HepG2 (cell line): ENCODE measurements around the gene ALPL. TPM values are rescaled to one million over a fixed set of nuclear protein-coding genes. Genes with fewer than 3 reads are reported as not detected.

Source experiments
- ATAC-seq: fragments of 200-7000 bp; cut with Tn5 transposase; 3 replicates; pipeline ENCODE4 v1.9.1; 2020; ENCODE audit warnings: mild to moderate bottlenecking, moderate library complexity
- BruUV-seq: library from RNA; stranded (reverse); fragments of 400-500 nt; replicated peaks from 2 replicates; lab custom pipeline; 2021; lab: Mats Ljungman, UMichigan
- CTCF ChIA-PET: fragments of 300-600 bp; formaldehyde crosslinking; extraction: SDS; loops from one replicate; lab custom pipeline; 2021; ENCODE audit warnings: low total read pairs, inconsistent platforms, low intra/inter-chr PET ratio; lab: Yijun Ruan, JAX
- POLR2A ChIA-PET: fragments of 350-600 bp; sonication (Branson Sonifier 250); formaldehyde crosslinking; loops from one replicate; lab custom pipeline; 2020; ENCODE audit warnings: antibody characterized with exemption, inconsistent platforms; lab: Yijun Ruan, JAX
- DNase-seq: peaks from one replicate; pipeline ENCODE4 v3.0.0-alpha.2; 2015; ENCODE audit warnings: low spot score
- FAIRE-seq: peaks from 3 replicates; lab custom pipeline; 2011; peaks lifted over from hg19 to GRCh38; lab: Jason Lieb, UNC
- H2AFZ ChIP-seq: one replicate; pipeline ENCODE4 v1.6.1; 2011; ENCODE audit warnings: low read length, inconsistent platforms
- H3K27ac ChIP-seq: fragments of 300-600 bp; 3 replicates; pipeline ENCODE4 v1.8.0; 2011; ENCODE audit warnings: mixed run types, mild to moderate bottlenecking, mixed read lengths, low read length, inconsistent platforms; ENCODE audit not compliant: insufficient read depth; ENCODE audit errors: extremely low read length
- H3K27me3 ChIP-seq, 2 experiments: fragments of 200-600 bp in 1 of 2; 2 replicates in 1 of 2; 3 replicates in 1 of 2; pipeline versions ENCODE4 v1.6.0 to v1.8.0; 2011; ENCODE audit warnings: low read length in 2 of 2, mild to moderate bottlenecking in 2 of 2, moderate library complexity in 2 of 2, inconsistent platforms in 1 of 2; ENCODE audit not compliant: insufficient read depth in 2 of 2, control insufficient read depth in 1 of 2
- H3K36me3 ChIP-seq, 2 experiments: fragments of 200-600 bp in 1 of 2; replicated peaks in 1 of 2; 2 replicates in 1 of 2; 3 replicates in 1 of 2; pipeline versions ENCODE4 v1.5.1 to v1.8.0; 2011; ENCODE audit warnings: low read length in 2 of 2, inconsistent platforms in 1 of 2; ENCODE audit not compliant: insufficient read depth in 2 of 2, control insufficient read depth in 1 of 2
- H3K4me1 ChIP-seq: 2 replicates; pipeline ENCODE4 v1.5.1; 2012; ENCODE audit warnings: low read length, inconsistent platforms; ENCODE audit not compliant: insufficient read depth
- H3K4me2 ChIP-seq: 2 replicates; pipeline ENCODE4 v1.6.0; 2011; ENCODE audit warnings: low read depth, low read length, inconsistent platforms
- H3K4me3 ChIP-seq, 3 experiments: fragments of 200-600 bp in 1 of 3; sonication (generic), shearing (Covaris generic) in 1 of 3; replicated peaks in 1 of 3; 2 replicates each; pipeline ENCODE4 v1.5.1; 2011 to 2016; ENCODE audit warnings: low read length in 3 of 3, inconsistent platforms in 2 of 3, low read depth in 2 of 3, mild to moderate bottlenecking in 2 of 3, control low read depth in 1 of 3, mixed read lengths in 1 of 3; ENCODE audit not compliant: insufficient read depth in 1 of 3
- H3K79me2 ChIP-seq: one replicate; pipeline ENCODE4 v1.6.1; 2011; ENCODE audit warnings: low read length, inconsistent platforms; ENCODE audit not compliant: insufficient read depth
- H3K9ac ChIP-seq: 2 replicates; pipeline ENCODE4 v1.6.0; 2011; ENCODE audit warnings: mild to moderate bottlenecking, low read depth, low read length, inconsistent platforms; ENCODE audit not compliant: insufficient read depth
- H3K9me3 ChIP-seq: 2 replicates; pipeline ENCODE4 v1.5.1; 2012; ENCODE audit warnings: mild to moderate bottlenecking, low read length
- H4K20me1 ChIP-seq: 2 replicates; pipeline ENCODE4 v1.6.0; 2011; ENCODE audit warnings: inconsistent platforms, mild to moderate bottlenecking, low read length, moderate library complexity; ENCODE audit not compliant: insufficient read depth
- CENPX ChIP-seq: sonication (generic); formaldehyde crosslinking; IDR thresholded peaks from 2 replicates; pipeline ENCODE4 v1.9.0; 2021; ENCODE audit warnings: mild to moderate bottlenecking, missing genetic modification reagents, moderate library complexity
- ZFP91 ChIP-seq: sonication (generic); formaldehyde crosslinking; IDR thresholded peaks from 2 replicates; pipeline ENCODE4 v1.9.0; 2022; ENCODE audit warnings: missing genetic modification reagents, mild to moderate bottlenecking, borderline replicate concordance
- WGBS: methylation state at CpG from one replicate; pipeline ENCODE4 v1.1.6; 2017; ENCODE audit warnings: low lambda C conversion rate; 5-methylcytosine and 5-hydroxymethylcytosine counted together
- in situ Hi-C: cut with HindIII; loops from 2 replicates; pipeline ENCODE4 v1.10.0; 2017; ENCODE audit warnings: low pct_unique_long_range_greater_than_20kb; ENCODE audit not compliant: extremely low pct_ligation_motif_present
- intact Hi-C: fragments of 100-400 bp; cut with micrococcal nuclease; formaldehyde crosslinking; loops from one replicate; pipeline ENCODE4 v1.10.0; 2022; ENCODE audit not compliant: unreplicated experiment
- polyA plus RNA-seq, 8 experiments: library from polyadenylated mRNA; depleted of rRNA in 3 of 8; stranded (reverse) in 7 of 8; unstranded in 1 of 8; fragments of >200 nt; fragmentation: Illumina TruSeq in 4 of 8; extraction: Trizol in 4 of 8; gene quantifications; 2 replicates each; pipeline versions ENCODE4 v1.2.1 to v1.2.3, GENCODE V29; 2011 to 2016; ENCODE audit warnings: low read depth in 4 of 8, missing spikeins in 1 of 8, mixed read lengths in 1 of 8; ENCODE audit not compliant: insufficient read depth in 1 of 8
- total RNA-seq, 5 experiments: library from RNA; depleted of rRNA; stranded (reverse); fragments of >200 nt; fragmentation: Illumina TruSeq; extraction: Trizol; gene quantifications; 2 replicates each; pipeline ENCODE4 v1.2.3, GENCODE V29; 2016; ENCODE audit warnings: low read depth in 1 of 5
- TF ChIP-seq, protein P1 (sequence below): IDR thresholded peaks from 2 replicates; pipeline ENCODE4 v1.6.1; 2012; ENCODE audit warnings: low read depth, low read length, improper control_type of control experiment

The ALPL gene
- total and polyA plus RNA-seq, 2 of the 13 experiments (the other 11 are each of a cell fraction or from before 2014, with no cell fraction given) = 0.12 TPM; not detected in 1

- H3K4me1 ChIP-seq = peaks cover 25% of the 10 kb centered on the region
- WGBS = 38% methylated on average over 7 of the region's 10 CpGs
- no peak overlapping the region for H3K4me3 ChIP-seq
- in situ Hi-C loops (loop anchor here (5.0 kb wide), 1 partner anchor 57 kb away; no protein-coding TSS in a partner anchor), intact Hi-C loops (no loop called here)
- no peak for DNase-seq
- no peak overlapping the region for H3K27ac ChIP-seq
- no peak overlapping the region for H3K9ac ChIP-seq
- no peak overlapping the region for H2AFZ ChIP-seq
- BruUV-seq = no TSS peak
- H3K36me3 ChIP-seq = no peaks in the 10 kb centered on the region
- no peak for FAIRE-seq
- H3K9me3 ChIP-seq = no peaks in the 10 kb centered on the region
- H3K79me2 ChIP-seq = no peaks in the 10 kb centered on the region
- no peak for TF ChIP-seq CENPX (CRISPR knock-in tag)
- TF ChIP-seq, protein P1, sequence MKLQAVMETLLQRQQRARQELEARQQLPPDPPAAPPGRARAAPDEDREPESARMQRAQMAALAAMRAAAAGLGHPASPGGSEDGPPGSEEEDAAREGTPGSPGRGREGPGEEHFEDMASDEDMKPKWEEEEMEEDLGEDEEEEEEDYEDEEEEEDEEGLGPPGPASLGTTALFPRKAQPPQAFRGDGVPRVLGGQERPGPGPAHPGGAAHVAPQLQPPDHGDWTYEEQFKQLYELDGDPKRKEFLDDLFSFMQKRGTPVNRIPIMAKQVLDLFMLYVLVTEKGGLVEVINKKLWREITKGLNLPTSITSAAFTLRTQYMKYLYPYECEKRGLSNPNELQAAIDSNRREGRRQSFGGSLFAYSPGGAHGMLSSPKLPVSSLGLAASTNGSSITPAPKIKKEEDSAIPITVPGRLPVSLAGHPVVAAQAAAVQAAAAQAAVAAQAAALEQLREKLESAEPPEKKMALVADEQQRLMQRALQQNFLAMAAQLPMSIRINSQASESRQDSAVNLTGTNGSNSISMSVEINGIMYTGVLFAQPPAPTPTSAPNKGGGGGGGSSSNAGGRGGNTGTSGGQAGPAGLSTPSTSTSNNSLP = no peak
- 0 out of 2 replicates have a peak, but pooled peaks have one; percentile 18 for TF ChIP-seq ZFP91
- no peak for ATAC-seq
- POLR2A ChIA-PET = no interaction called here
- CTCF ChIA-PET = no interaction called here
- no peak overlapping the region for H3K4me2 ChIP-seq
- H3K27me3 ChIP-seq = peaks cover 7 to 57% of the 10 kb centered on the region in 2 experiments
- no peaks in the 10 kb centered on the region for H4K20me1 ChIP-seq
Measured at GRCh38 chr1:21568809-21569385, 59.7 kb downstream of the ALPL start.
